Panc1 (cell line): ENCODE measurements around the gene PRSS48. TPM values are rescaled to one million over a fixed set of nuclear protein-coding genes. Genes with fewer than 3 reads are reported as not detected.

Source experiments
- ATAC-seq: fragments of 200-7000 bp; cut with Tn5 transposase; 2 replicates; pipeline ENCODE4 v1.9.1; 2020; ENCODE audit warnings: mild to moderate bottlenecking, moderate library complexity
- BruUV-seq: library from RNA; stranded (reverse); fragments of 400-500 nt; replicated peaks from 2 replicates; lab custom pipeline; 2021; lab: Mats Ljungman, UMichigan
- CTCF ChIA-PET: fragments of 300-600 bp; sonication (Branson Sonifier 250); formaldehyde crosslinking; loops from one replicate; lab custom pipeline; 2022; ENCODE audit warnings: antibody characterized with exemption; lab: Charles Lee
- POLR2A ChIA-PET: fragments of 300-600 bp; sonication (Branson Sonifier 250); formaldehyde crosslinking; loops from one replicate; lab custom pipeline; 2022; ENCODE audit warnings: antibody characterized with exemption; lab: Charles Lee
- DNase-seq: peaks from one replicate; pipeline ENCODE4 v3.0.0-alpha.2; 2010; ENCODE audit warnings: low read depth, low spot score
- H3K27ac ChIP-seq: 2 replicates; pipeline ENCODE4 v1.5.1; 2011; ENCODE audit warnings: mild to moderate bottlenecking, low read length, inconsistent platforms
- H3K27me3 ChIP-seq: fragments of 200-500 bp; sonication (Bioruptor generic); 2 replicates; pipeline ENCODE4 v1.6.0; 2014; ENCODE audit warnings: low read length, inconsistent platforms; ENCODE audit not compliant: control insufficient read depth, insufficient read depth
- H3K36me3 ChIP-seq: fragments of 200-500 bp; sonication (Bioruptor generic); 2 replicates; pipeline ENCODE4 v1.5.1; 2014; ENCODE audit warnings: inconsistent platforms, mild to moderate bottlenecking, low read length, moderate library complexity; ENCODE audit not compliant: control insufficient read depth, insufficient read depth
- H3K4me1 ChIP-seq: 2 replicates; pipeline ENCODE4 v1.5.1; 2011; ENCODE audit warnings: inconsistent platforms, mild to moderate bottlenecking, low read length, moderate library complexity; ENCODE audit not compliant: control insufficient read depth, insufficient read depth
- H3K4me3 ChIP-seq, 2 experiments: 2 replicates each; pipeline ENCODE4 v1.5.1; 2011 to 2012; ENCODE audit warnings: low read depth in 2 of 2, low read length in 2 of 2, mild to moderate bottlenecking in 2 of 2, inconsistent platforms in 1 of 2, moderate library complexity in 1 of 2
- H3K9me3 ChIP-seq: fragments of 200-500 bp; sonication (Bioruptor generic); 2 replicates; pipeline ENCODE4 v1.5.1; 2014; ENCODE audit warnings: low read depth, mild to moderate bottlenecking, inconsistent platforms, low read length, moderate library complexity; ENCODE audit not compliant: control insufficient read depth, insufficient read depth
- CTCF ChIP-seq: fragments of 450-650 bp; IDR thresholded peaks from 2 replicates; pipeline ENCODE4 v1.5.1; 2017; ENCODE audit warnings: mild to moderate bottlenecking
- POLR2AphosphoS5 ChIP-seq: IDR thresholded peaks from 2 replicates; pipeline ENCODE4 v1.6.1; 2012; ENCODE audit warnings: mild to moderate bottlenecking, low read depth, low read length, moderate library complexity
- REST ChIP-seq, 2 experiments: IDR thresholded peaks; 2 replicates each; pipeline ENCODE4 v1.6.1; 2011 to 2012; ENCODE audit warnings: low read depth in 2 of 2, control low read depth in 1 of 2, low read length in 1 of 2, mild to moderate bottlenecking in 1 of 2, moderate library complexity in 1 of 2; ENCODE audit not compliant: insufficient read depth in 1 of 2
- SIN3A ChIP-seq: IDR thresholded peaks from 2 replicates; pipeline ENCODE4 v1.6.1; 2012; ENCODE audit warnings: low read depth, mild to moderate bottlenecking, low read length, moderate library complexity, borderline replicate concordance; ENCODE audit not compliant: insufficient read depth
- TCF7L2 ChIP-seq: IDR thresholded peaks from 2 replicates; pipeline ENCODE4 v1.6.1; 2011; ENCODE audit warnings: mild to moderate bottlenecking, low read depth, low read length, inconsistent platforms
- in situ Hi-C: cut with HindIII; loops from 2 replicates; pipeline ENCODE4 v1.10.0; 2016; ENCODE audit warnings: low sequenced_read_pairs, low pct_unique_long_range_greater_than_20kb
- intact Hi-C: fragments of 100-400 bp; cut with micrococcal nuclease; formaldehyde crosslinking; loops from one replicate; pipeline ENCODE4 v1.10.0; 2022; ENCODE audit not compliant: unreplicated experiment
- total RNA-seq: library from RNA; stranded (reverse); gene quantifications from one replicate; pipeline ENCODE4 v1.2.1, GENCODE V29; 2021; ENCODE audit not compliant: unreplicated experiment

Gene PRSS48
- total RNA-seq, 1 experiment from 2014 or later, result not detected

GRCh38 chr4:151340751-151341385 lies 63.9 kb downstream of the PRSS48 start:
- no peaks in the 10 kb centered on the region for H3K27me3 ChIP-seq
- no peak overlapping the region for H3K27ac ChIP-seq
- ATAC-seq, result no peak
- intact Hi-C loops, result no loop called here
- no peaks in the 10 kb centered on the region for H3K36me3 ChIP-seq
- no peaks in the 10 kb centered on the region for H3K4me1 ChIP-seq
- CTCF ChIA-PET, result no interaction called here
- no peak for DNase-seq
- H3K9me3 ChIP-seq, result no peaks in the 10 kb centered on the region
- POLR2A ChIA-PET, result no interaction called here
- TF ChIP-seq POLR2AphosphoS5 (no peak), SIN3A (no peak), CTCF (no peak), TCF7L2 (no peak), REST (IDR thresholded peaks at IDR 0.05; ENCODE audit: insufficient read depth in 1 of 2, low read depth in 2 of 2, low read length in 1 of 2) (no peak)
- no peak overlapping the region for H3K4me3 ChIP-seq
- in situ Hi-C loops, result no loop called here
- BruUV-seq, result no TSS peak

Other genes with a start within 250 kb of the PRSS48 start
- 918 TPM for gene RPS3A, start 177.5 kb upstream of the PRSS48 start, total RNA-seq
- 19.8 TPM for gene SH3D19, start 48.4 kb downstream of the PRSS48 start, total RNA-seq
- gene FHIP1A, start 132.0 kb downstream of the PRSS48 start, total RNA-seq, result 0.39 TPM